Kidney epithelial cell (primary cell): ENCODE results near the gene CYREN. TPM values are rescaled to one million over a fixed set of nuclear protein-coding genes. Genes with fewer than 3 reads are reported as not detected.
A peak's percentile ranks its signal among the peaks of the same experiment; 100 is the strongest.
"Not testable (repeated sequence)": the region's sequence is repeated elsewhere in the genome, so short reads cannot be mapped to it uniquely, and the experiment has no call there.

Experiments used
- DNase-seq: peaks from one replicate; pipeline ENCODE4 v3.0.0-alpha.2; 2010; ENCODE audit warnings: low read depth
- H3K27me3 ChIP-seq: 2 replicates; pipeline ENCODE4 v1.6.0; 2011; ENCODE audit warnings: low read length; ENCODE audit not compliant: control insufficient read depth, insufficient read depth
- H3K36me3 ChIP-seq: 2 replicates; pipeline ENCODE4 v1.5.1; 2011; ENCODE audit warnings: low read length; ENCODE audit not compliant: control insufficient read depth, insufficient read depth
- H3K4me3 ChIP-seq: 2 replicates; pipeline ENCODE4 v1.5.1; 2011; ENCODE audit warnings: low read depth, mild to moderate bottlenecking, control low read depth, low read length
- total RNA-seq: library from RNA; depleted of rRNA; stranded (reverse); fragments of >200 nt; gene quantifications from 2 replicates; pipeline ENCODE4 v1.2.3, GENCODE V29; 2015
- TF ChIP-seq, protein P1 (sequence below): IDR thresholded peaks from 2 replicates; pipeline ENCODE4 v1.5.1; 2011; ENCODE audit warnings: mild to moderate bottlenecking, moderate library complexity, low read length, control low read depth, inconsistent platforms; ENCODE audit not compliant: insufficient read depth, poor library complexity, severe bottlenecking

The CYREN gene
- total RNA-seq, 1 donor from 2014 or later = 74.2 TPM

GRCh38 chr7:135147899-135148721, 22.4 kb downstream of the CYREN start, which contains the start of gene TMEM140:
Gene TMEM140 (plus strand): TSS chr7:135148072. CDS start chr7:135164442, 16,370 bp downstream.
- DNase-seq = no peak
- Histone ChIP-seq H3K36me3 (no peaks in the 10 kb centered on the region), H3K27me3 (no peaks in the 10 kb centered on the region), H3K4me3 (peak within 1 kb of the TSS; percentile 3)
- TF ChIP-seq, protein P1, sequence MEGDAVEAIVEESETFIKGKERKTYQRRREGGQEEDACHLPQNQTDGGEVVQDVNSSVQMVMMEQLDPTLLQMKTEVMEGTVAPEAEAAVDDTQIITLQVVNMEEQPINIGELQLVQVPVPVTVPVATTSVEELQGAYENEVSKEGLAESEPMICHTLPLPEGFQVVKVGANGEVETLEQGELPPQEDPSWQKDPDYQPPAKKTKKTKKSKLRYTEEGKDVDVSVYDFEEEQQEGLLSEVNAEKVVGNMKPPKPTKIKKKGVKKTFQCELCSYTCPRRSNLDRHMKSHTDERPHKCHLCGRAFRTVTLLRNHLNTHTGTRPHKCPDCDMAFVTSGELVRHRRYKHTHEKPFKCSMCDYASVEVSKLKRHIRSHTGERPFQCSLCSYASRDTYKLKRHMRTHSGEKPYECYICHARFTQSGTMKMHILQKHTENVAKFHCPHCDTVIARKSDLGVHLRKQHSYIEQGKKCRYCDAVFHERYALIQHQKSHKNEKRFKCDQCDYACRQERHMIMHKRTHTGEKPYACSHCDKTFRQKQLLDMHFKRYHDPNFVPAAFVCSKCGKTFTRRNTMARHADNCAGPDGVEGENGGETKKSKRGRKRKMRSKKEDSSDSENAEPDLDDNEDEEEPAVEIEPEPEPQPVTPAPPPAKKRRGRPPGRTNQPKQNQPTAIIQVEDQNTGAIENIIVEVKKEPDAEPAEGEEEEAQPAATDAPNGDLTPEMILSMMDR = no peak

- H3K4me3 ChIP-seq = peak overlapping the region; percentile 3
- no peak for DNase-seq
- no peaks in the 10 kb centered on the region for H3K36me3 ChIP-seq
- no peaks in the 10 kb centered on the region for H3K27me3 ChIP-seq
- TF ChIP-seq, protein P1 = no peak
Observed at GRCh38 chr7:135147341-135147898, 23.1 kb downstream of the CYREN start.

GRCh38 chr7:135143885-135144668, 26.4 kb downstream of the CYREN start:
- Histone ChIP-seq H3K36me3 (no peaks in the 10 kb centered on the region), H3K27me3 (no peaks in the 10 kb centered on the region), H3K4me3 (no peak overlapping the region)
- TF ChIP-seq, protein P1 = no peak
- DNase-seq = no peak

- no peak for DNase-seq
- Histone ChIP-seq H3K36me3 (no peaks in the 10 kb centered on the region), H3K27me3 (no peaks in the 10 kb centered on the region), H3K4me3 (no peak overlapping the region)
- TF ChIP-seq, protein P1 = no peak
Observed at GRCh38 chr7:135129579-135129978, 40.9 kb downstream of the CYREN start.

DNA sequence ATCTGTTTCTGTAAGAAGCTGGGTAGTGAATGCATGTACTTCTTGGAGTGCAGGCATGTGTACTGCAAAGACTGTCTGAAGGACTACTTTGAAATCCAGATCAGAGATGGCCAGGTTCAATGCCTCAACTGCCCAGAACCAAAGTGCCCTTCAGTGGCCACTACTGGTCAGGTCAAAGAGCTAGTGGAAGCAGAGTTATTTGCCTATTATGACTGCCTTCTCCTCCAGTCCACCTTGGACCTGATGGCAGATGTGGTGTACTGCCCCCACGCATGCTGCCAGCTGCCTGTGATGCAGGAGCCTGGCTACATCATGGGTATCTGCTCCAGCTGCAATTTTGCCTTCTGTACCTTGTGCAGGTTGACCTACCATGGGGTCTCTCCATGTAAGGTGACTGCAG, 41.6 kb downstream of the CYREN start:
- Histone ChIP-seq H3K27me3 (no peaks in the 10 kb centered on the region), H3K4me3 (no peak overlapping the region), H3K36me3 (no peaks in the 10 kb centered on the region)
- DNase-seq = no peak
- TF ChIP-seq, protein P1 = no peak

- H3K36me3 ChIP-seq, H3K4me3 ChIP-seq, DNase-seq, H3K27me3 ChIP-seq: not testable (repeated sequence)
Observed at GRCh38 chr7:135124631-135125030, 45.9 kb downstream of the CYREN start.
